IMR-90 (cell line): ENCODE measurements around the gene CELSR1. TPM values are rescaled to one million over a fixed set of nuclear protein-coding genes. Genes with fewer than 3 reads are reported as not detected.

ENCODE experiments used
- ATAC-seq: fragments of 200-7000 bp; cut with Tn5 transposase; 2 replicates; pipeline ENCODE4 v1.9.1; 2020; ENCODE audit warnings: low read depth, mild to moderate bottlenecking, moderate library complexity
- BruUV-seq: library from RNA; stranded (reverse); fragments of 400-500 nt; replicated peaks from 2 replicates; lab custom pipeline; 2021; lab: Mats Ljungman, UMichigan
- CTCF ChIA-PET: fragments of 300-600 bp; formaldehyde crosslinking; extraction: SDS; loops from one replicate; lab custom pipeline; 2021; ENCODE audit warnings: antibody characterized with exemption; lab: Yijun Ruan, JAX
- POLR2A ChIA-PET: fragments of 300-600 bp; sonication (Branson Sonifier 250); formaldehyde crosslinking; loops from one replicate; lab custom pipeline; 2022; ENCODE audit warnings: antibody characterized with exemption; ENCODE audit not compliant: unreplicated experiment; lab: Charles Lee
- DNase-seq: peaks from one replicate; pipeline ENCODE4 v3.0.0; 2013
- H2AFZ ChIP-seq: replicated peaks from 2 replicates; pipeline ENCODE3; 2013; ENCODE audit warnings: low read length, mild to moderate bottlenecking; ENCODE audit not compliant: poor library complexity
- H2AK5ac ChIP-seq: 2 replicates; pipeline ENCODE4 v1.6.1; 2013; ENCODE audit warnings: low read depth, low read length, inconsistent platforms
- H2AK9ac ChIP-seq: replicated peaks from 2 replicates; pipeline ENCODE3; 2013; ENCODE audit warnings: mild to moderate bottlenecking, low read depth, low read length, moderate library complexity; ENCODE audit not compliant: poor library complexity
- H2BK120ac ChIP-seq: 2 replicates; pipeline ENCODE4 v1.6.1; 2013; ENCODE audit warnings: low read depth, low read length, inconsistent platforms
- H2BK15ac ChIP-seq: 3 replicates; pipeline ENCODE4 v1.6.1; 2013; ENCODE audit warnings: low read depth, low read length, inconsistent platforms
- H2BK20ac ChIP-seq: 2 replicates; pipeline ENCODE4 v1.6.1; 2013; ENCODE audit warnings: low read depth, mild to moderate bottlenecking, inconsistent platforms, low read length, moderate library complexity
- H2BK5ac ChIP-seq: 2 replicates; pipeline ENCODE4 v1.6.1; 2013; ENCODE audit warnings: mild to moderate bottlenecking, low read depth, low read length, inconsistent platforms; ENCODE audit not compliant: poor library complexity, severe bottlenecking
- H3K14ac ChIP-seq: replicated peaks from 2 replicates; pipeline ENCODE4 v1.6.1; 2013; ENCODE audit warnings: low read depth, low read length, inconsistent platforms
- H3K18ac ChIP-seq: 2 replicates; pipeline ENCODE4 v1.6.1; 2013; ENCODE audit warnings: low read depth, low read length, control low read depth
- H3K23ac ChIP-seq: 2 replicates; pipeline ENCODE4 v1.6.1; 2013; ENCODE audit warnings: low read depth, low read length, inconsistent platforms
- H3K27ac ChIP-seq: 2 replicates; pipeline ENCODE4 v1.5.1; 2013; ENCODE audit warnings: mild to moderate bottlenecking, control low read depth, low read length; ENCODE audit not compliant: insufficient read depth
- H3K27me3 ChIP-seq: 2 replicates; pipeline ENCODE4 v1.6.1; 2013; ENCODE audit warnings: low read length; ENCODE audit not compliant: control insufficient read depth, insufficient read depth
- H3K36me3 ChIP-seq: 2 replicates; pipeline ENCODE4 v1.6.1; 2013; ENCODE audit warnings: low read length, mixed read lengths; ENCODE audit not compliant: control insufficient read depth, insufficient read depth
- H3K4ac ChIP-seq: 2 replicates; pipeline ENCODE4 v1.6.1; 2013; ENCODE audit warnings: low read depth, low read length, inconsistent platforms
- H3K4me1 ChIP-seq: 2 replicates; pipeline ENCODE4 v1.6.1; 2013; ENCODE audit warnings: low read length, mixed read lengths; ENCODE audit not compliant: control insufficient read depth, insufficient read depth
- H3K4me2 ChIP-seq: 2 replicates; pipeline ENCODE4 v1.6.1; 2013; ENCODE audit warnings: low read depth, mild to moderate bottlenecking, control low read depth, low read length, moderate library complexity
- H3K4me3 ChIP-seq: 2 replicates; pipeline ENCODE4 v1.5.1; 2013; ENCODE audit warnings: low read depth, mild to moderate bottlenecking, control low read depth, low read length, moderate library complexity; ENCODE audit not compliant: insufficient read depth
- H3K56ac ChIP-seq: 2 replicates; pipeline ENCODE4 v1.6.1; 2013; ENCODE audit warnings: low read length, inconsistent platforms; ENCODE audit not compliant: insufficient read depth; ENCODE audit errors: extremely low read depth
- H3K79me1 ChIP-seq, 2 experiments: 2 replicates each; pipeline ENCODE4 v1.6.1; 2013; ENCODE audit warnings: low read length in 2 of 2, inconsistent platforms in 1 of 2, low read depth in 1 of 2
- H3K9ac ChIP-seq: 2 replicates; pipeline ENCODE4 v1.6.1; 2013; ENCODE audit warnings: low read depth, low read length, control low read depth
- H3K9me1 ChIP-seq: 2 replicates; pipeline ENCODE4 v1.6.1; 2013; ENCODE audit warnings: low read length, inconsistent platforms; ENCODE audit not compliant: insufficient read depth
- H3K9me3 ChIP-seq: 2 replicates; pipeline ENCODE4 v1.6.1; 2013; ENCODE audit warnings: low read length; ENCODE audit not compliant: control insufficient read depth, insufficient read depth
- H4K20me1 ChIP-seq: 2 replicates; pipeline ENCODE4 v1.6.1; 2013; ENCODE audit warnings: low read length, inconsistent platforms; ENCODE audit not compliant: insufficient read depth
- H4K5ac ChIP-seq: 2 replicates; pipeline ENCODE4 v1.6.1; 2013; ENCODE audit warnings: mild to moderate bottlenecking, low read depth, low read length, control low read depth
- H4K8ac ChIP-seq, 2 experiments: 2 replicates each; pipeline ENCODE4 v1.6.1; 2013; ENCODE audit warnings: low read depth in 2 of 2, low read length in 2 of 2, control low read depth in 1 of 2, inconsistent platforms in 1 of 2
- H4K91ac ChIP-seq: 2 replicates; pipeline ENCODE4 v1.6.1; 2013; ENCODE audit warnings: low read depth, low read length, inconsistent platforms; ENCODE audit not compliant: insufficient read depth
- BHLHE40 ChIP-seq: fragments of 150-350 bp; IDR thresholded peaks from 2 replicates; pipeline ENCODE4 v1.6.1; 2016; ENCODE audit warnings: mild to moderate bottlenecking, low read depth, low read length
- CEBPB ChIP-seq: IDR thresholded peaks from 2 replicates; pipeline ENCODE4 v1.6.1; 2012; ENCODE audit warnings: low read depth, low read length, improper control_type of control experiment
- CHD1 ChIP-seq: IDR thresholded peaks from 2 replicates; pipeline ENCODE4 v1.6.1; 2012; ENCODE audit warnings: low read depth, low read length, improper control_type of control experiment
- ELK1 ChIP-seq: fragments of 150-350 bp; IDR thresholded peaks from 2 replicates; pipeline ENCODE4 v1.6.1; 2016; ENCODE audit warnings: low read depth, mild to moderate bottlenecking, low read length, moderate library complexity, borderline replicate concordance
- FOS ChIP-seq: fragments of 150-350 bp; IDR thresholded peaks from 2 replicates; pipeline ENCODE4 v1.6.1; 2016; ENCODE audit warnings: low read depth, low read length
- MAFK ChIP-seq: IDR thresholded peaks from 2 replicates; pipeline ENCODE4 v1.6.1; 2012; ENCODE audit warnings: low read depth, low read length, improper control_type of control experiment
- MXI1 ChIP-seq: IDR thresholded peaks from 2 replicates; pipeline ENCODE4 v1.6.1; 2012; ENCODE audit warnings: low read depth, mild to moderate bottlenecking, low read length, moderate library complexity, borderline replicate concordance
- NFE2L2 ChIP-seq: fragments of 150-350 bp; IDR thresholded peaks from 2 replicates; pipeline ENCODE4 v1.6.1; 2016; ENCODE audit warnings: low read depth, mild to moderate bottlenecking, low read length
- POLR2A ChIP-seq: IDR thresholded peaks from 2 replicates; pipeline ENCODE4 v1.6.1; 2012; ENCODE audit warnings: mild to moderate bottlenecking, low read depth, low read length
- RAD21 ChIP-seq: IDR thresholded peaks from 2 replicates; pipeline ENCODE4 v1.6.1; 2012; ENCODE audit warnings: low read length, improper control_type of control experiment
- RFX5 ChIP-seq: IDR thresholded peaks from 2 replicates; pipeline ENCODE4 v1.8.0; 2012; ENCODE audit warnings: low read depth, mild to moderate bottlenecking, low read length, moderate library complexity
- SMC3 ChIP-seq: fragments of 150-350 bp; IDR thresholded peaks from 2 replicates; pipeline ENCODE4 v1.6.1; 2016; ENCODE audit warnings: low read depth, mild to moderate bottlenecking, antibody characterized with exemption, low read length, moderate library complexity
- USF2 ChIP-seq: fragments of 150-350 bp; IDR thresholded peaks from 2 replicates; pipeline ENCODE4 v1.6.1; 2017; ENCODE audit warnings: mild to moderate bottlenecking, antibody characterized with exemption, low read length, low read depth
- WGBS, 2 experiments: methylation state at CpG; one replicate each; pipeline versions ENCODE4 v1.1.5 to v1.1.7; 2013; ENCODE audit warnings: missing lambda C conversion rate in 2 of 2; ENCODE audit not compliant: insufficient read length in 1 of 2; ENCODE audit errors: extremely low coverage in 2 of 2; 5-methylcytosine and 5-hydroxymethylcytosine counted together
- dilution Hi-C: fragments of 300-500 bp; cut with HindIII; formaldehyde crosslinking; loops from one replicate; pipeline ENCODE4 v1.14.3; 2018; ENCODE audit warnings: low sequenced_read_pairs; ENCODE audit not compliant: unreplicated experiment
- in situ Hi-C: fragments of 300-500 bp; cut with MboI; formaldehyde crosslinking; loops from 3 replicates; pipeline ENCODE4 v1.14.3; 2019; ENCODE audit warnings: low sequenced_read_pairs, inconsistent platforms, mixed read lengths
- intact Hi-C: fragments of 100-400 bp; cut with micrococcal nuclease; formaldehyde crosslinking; loops from 2 replicates; pipeline ENCODE4 v1.10.0; 2022
- polyA plus RNA-seq, 3 experiments: library from polyadenylated mRNA; depleted of rRNA; stranded (reverse); fragments of >200 nt; gene quantifications; 2 replicates each; pipeline ENCODE4 v1.2.3, GENCODE V29; 2012; ENCODE audit warnings: low replicate concordance in 1 of 3
- total RNA-seq: library from RNA; depleted of rRNA; stranded (reverse); fragments of >200 nt; gene quantifications from 2 replicates; pipeline ENCODE4 v1.2.3, GENCODE V29; 2012

Gene CELSR1
- total and polyA plus RNA-seq, 2 of the 4 experiments (the other 2 are of a cell fraction): 0.36 to 0.82 TPM

GRCh38 chr22:46578251-46578823, 40.9 kb upstream of the CELSR1 start:
- peak overlapping the region; percentile 83 for H3K4me3 ChIP-seq
- peak overlapping the region; percentile 69 for H3K4me2 ChIP-seq
- no peak overlapping the region for H2AFZ ChIP-seq
- no peak for TF ChIP-seq ELK1
- no peak for TF ChIP-seq BHLHE40
- TF ChIP-seq CHD1: no peak
- TF ChIP-seq RAD21: no peak
- TF ChIP-seq CEBPB: no peak
- TF ChIP-seq USF2: no peak
- no peak for TF ChIP-seq NFE2L2
- TF ChIP-seq MAFK: no peak
- TF ChIP-seq FOS: no peak
- no peak for TF ChIP-seq POLR2A
- TF ChIP-seq SMC3: no peak
- TF ChIP-seq RFX5: no peak
- TF ChIP-seq MXI1: no peak
- ATAC-seq (no peak), DNase-seq (no peak)
- no peak overlapping the region for H3K27ac ChIP-seq
- H4K20me1 ChIP-seq: peaks cover 16% of the 10 kb centered on the region
- peak overlapping the region; percentile 31; the same call in 1 of the 2 replicates for H3K23ac ChIP-seq
- H2AK9ac ChIP-seq: peak overlapping the region; percentile 93
- peaks cover 12 to 17% of the 10 kb centered on the region in 2 experiments; a peak in 3 of 4 replicates for H3K79me1 ChIP-seq
- in situ Hi-C loops: no loop called here
- intact Hi-C loops: loop anchor here (5.0 kb wide), 2 partner anchors 64 to 99 kb away; no protein-coding TSS in a partner anchor
- H3K56ac ChIP-seq: no peak overlapping the region
- H3K14ac ChIP-seq: no peak overlapping the region
- BruUV-seq: no TSS peak
- H3K4me1 ChIP-seq: peaks cover 16% of the 10 kb centered on the region
- peak overlapping the region; percentile 32; the same call in 1 of the 2 replicates for H4K91ac ChIP-seq
- no peaks in the 10 kb centered on the region for H3K9me1 ChIP-seq
- peak overlapping the region; percentile 26 for H3K9ac ChIP-seq
- H2BK5ac ChIP-seq: no peak overlapping the region
- H2BK20ac ChIP-seq: no peak overlapping the region
- peak overlapping the region; percentile 43; the same call in 1 of the 2 replicates for H3K4ac ChIP-seq
- ChIA-PET POLR2A (no interaction called here), CTCF (interaction anchor here (0.8 kb wide), 1 partner anchor 75 kb away, joined by 3 read pairs; no protein-coding TSS in a partner anchor)
- peak overlapping the region; percentile 30 for H2AK5ac ChIP-seq
- H4K5ac ChIP-seq: no peak overlapping the region; the same call in 1 of the 2 replicates
- H2BK15ac ChIP-seq: no peak overlapping the region
- H2BK120ac ChIP-seq: no peak overlapping the region
- peaks cover 11% of the 10 kb centered on the region; the same call in 1 of the 2 replicates for H3K27me3 ChIP-seq
- dilution Hi-C loops: no loop called here
- no peak overlapping the region; the same call in 1 of the 2 replicates for H3K18ac ChIP-seq
- 77% methylated on average over 5 of the region's 9 CpGs; no CpG with 5 or more reads in 1 of the 2 experiments for WGBS, 2 experiments
- no peaks in the 10 kb centered on the region for H3K9me3 ChIP-seq
- 0 out of 4 replicates have a peak overlapping the region, but pooled peaks of 1 of the 2 experiments have one; percentile 13 for H4K8ac ChIP-seq
- no peaks in the 10 kb centered on the region for H3K36me3 ChIP-seq
